Adipocyte (in vitro differentiated cells): Measurements from ENCODE around the gene CFAP54.
A peak's percentile ranks its signal among the peaks of the same experiment; 100 is the strongest.

Source experiments
- DNase-seq: peaks from one replicate; pipeline ENCODE4 v3.0.0-alpha.2; 2015; ENCODE audit warnings: low read depth
- H3K27me3 ChIP-seq: replicated peaks from 2 replicates; pipeline ENCODE4 v1.7.0; 2013; ENCODE audit warnings: mild to moderate bottlenecking, low read length, moderate library complexity; ENCODE audit not compliant: control insufficient read depth, insufficient read depth
- H3K36me3 ChIP-seq: 2 replicates; pipeline ENCODE4 v1.7.0; 2013; ENCODE audit warnings: low read length, mild to moderate bottlenecking, moderate library complexity; ENCODE audit not compliant: control insufficient read depth, insufficient read depth, severe bottlenecking
- H3K4me1 ChIP-seq: 2 replicates; pipeline ENCODE4 v1.7.0; 2013; ENCODE audit warnings: mild to moderate bottlenecking, low read length, moderate library complexity; ENCODE audit not compliant: control insufficient read depth, insufficient read depth
- H3K4me3 ChIP-seq: 2 replicates; pipeline ENCODE4 v1.7.0; 2013; ENCODE audit warnings: mild to moderate bottlenecking, low read length, moderate library complexity
- H3K9ac ChIP-seq: 2 replicates; pipeline ENCODE4 v1.7.0; 2013; ENCODE audit warnings: mild to moderate bottlenecking, low read length, moderate library complexity
- H3K9me3 ChIP-seq: 2 replicates; pipeline ENCODE4 v1.7.0; 2013; ENCODE audit warnings: mild to moderate bottlenecking, low read length, moderate library complexity; ENCODE audit not compliant: control insufficient read depth

The CFAP54 gene

GRCh38 chr12:96829354-96829753 is 340.0 kb downstream of the CFAP54 start:
- no peaks in the 10 kb centered on the region for H3K36me3 ChIP-seq
- H3K9ac ChIP-seq: no peak overlapping the region
- H3K27me3 ChIP-seq: no peaks in the 10 kb centered on the region
- no peak overlapping the region for H3K4me3 ChIP-seq
- no peaks in the 10 kb centered on the region for H3K9me3 ChIP-seq
- no peaks in the 10 kb centered on the region for H3K4me1 ChIP-seq
- no peak for DNase-seq

- Histone ChIP-seq H3K4me3 (no peak overlapping the region), H3K9ac (no peak overlapping the region), H3K4me1 (no peaks in the 10 kb centered on the region), H3K27me3 (no peaks in the 10 kb centered on the region), H3K36me3 (no peaks in the 10 kb centered on the region), H3K9me3 (no peaks in the 10 kb centered on the region)
- no peak for DNase-seq
These were observed 342.0 kb downstream of the CFAP54 start for GRCh38 chr12:96831346-96831745.

GRCh38 chr12:96846293-96846692 is 356.9 kb downstream of the CFAP54 start:
- H3K36me3 ChIP-seq: no peaks in the 10 kb centered on the region
- peak; percentile 1 for DNase-seq

GRCh38 chr12:96850676-96851075 is 361.3 kb downstream of the CFAP54 start:
- Histone ChIP-seq H3K9ac (no peak overlapping the region), H3K4me1 (no peaks in the 10 kb centered on the region), H3K27me3 (no peaks in the 10 kb centered on the region), H3K4me3 (no peak overlapping the region), H3K9me3 (peaks cover 3% of the 10 kb centered on the region), H3K36me3 (no peaks in the 10 kb centered on the region)
- no peak for DNase-seq

More at GRCh38 chr12:96846293-96846692, 356.9 kb downstream of the CFAP54 start:
- H3K27me3 ChIP-seq: no peaks in the 10 kb centered on the region
- no peak overlapping the region for H3K9ac ChIP-seq
- H3K4me3 ChIP-seq: no peak overlapping the region
- no peaks in the 10 kb centered on the region for H3K9me3 ChIP-seq
- no peaks in the 10 kb centered on the region for H3K4me1 ChIP-seq

- H3K4me3 ChIP-seq: no peak overlapping the region
- H3K27me3 ChIP-seq: no peaks in the 10 kb centered on the region
- no peaks in the 10 kb centered on the region for H3K36me3 ChIP-seq
- H3K9ac ChIP-seq: no peak overlapping the region
- H3K4me1 ChIP-seq: no peaks in the 10 kb centered on the region
- DNase-seq: no peak
- peaks cover 3% of the 10 kb centered on the region for H3K9me3 ChIP-seq
These were observed 368.8 kb downstream of the CFAP54 start for GRCh38 chr12:96858162-96858561.

GRCh38 chr12:96861656-96862055 is 372.3 kb downstream of the CFAP54 start:
- Histone ChIP-seq H3K4me1 (no peaks in the 10 kb centered on the region), H3K27me3 (no peaks in the 10 kb centered on the region), H3K9me3 (no peaks in the 10 kb centered on the region), H3K4me3 (no peak overlapping the region), H3K9ac (no peak overlapping the region), H3K36me3 (no peaks in the 10 kb centered on the region)
- no peak for DNase-seq

- no peaks in the 10 kb centered on the region for H3K36me3 ChIP-seq
- DNase-seq: no peak
These were observed 372.9 kb downstream of the CFAP54 start for GRCh38 chr12:96862326-96862725.

GRCh38 chr12:96864335-96864734 is 375.0 kb downstream of the CFAP54 start:
- Histone ChIP-seq H3K4me3 (no peak overlapping the region), H3K27me3 (no peaks in the 10 kb centered on the region), H3K36me3 (no peaks in the 10 kb centered on the region), H3K9me3 (no peaks in the 10 kb centered on the region), H3K9ac (no peak overlapping the region), H3K4me1 (no peaks in the 10 kb centered on the region)
- no peak for DNase-seq

More at GRCh38 chr12:96862326-96862725, 372.9 kb downstream of the CFAP54 start:
- Histone ChIP-seq H3K9me3 (no peaks in the 10 kb centered on the region), H3K9ac (no peak overlapping the region), H3K27me3 (no peaks in the 10 kb centered on the region), H3K4me1 (no peaks in the 10 kb centered on the region), H3K4me3 (no peak overlapping the region)

- H3K27me3 ChIP-seq: no peaks in the 10 kb centered on the region
- no peaks in the 10 kb centered on the region for H3K4me1 ChIP-seq
- no peaks in the 10 kb centered on the region for H3K9me3 ChIP-seq
- DNase-seq: no peak
- H3K9ac ChIP-seq: no peak overlapping the region
- H3K36me3 ChIP-seq: no peaks in the 10 kb centered on the region
- no peak overlapping the region for H3K4me3 ChIP-seq
These were observed 377.6 kb downstream of the CFAP54 start for GRCh38 chr12:96866801-96867590.

- Histone ChIP-seq H3K36me3 (no peaks in the 10 kb centered on the region), H3K4me1 (no peaks in the 10 kb centered on the region), H3K9me3 (peaks cover 9% of the 10 kb centered on the region), H3K9ac (no peak overlapping the region), H3K4me3 (no peak overlapping the region), H3K27me3 (no peaks in the 10 kb centered on the region)
- DNase-seq: no peak
These were observed 381.6 kb downstream of the CFAP54 start for GRCh38 chr12:96870946-96871345.

- Histone ChIP-seq H3K4me3 (no peak overlapping the region), H3K9me3 (peaks cover 9% of the 10 kb centered on the region), H3K27me3 (no peaks in the 10 kb centered on the region), H3K9ac (no peak overlapping the region), H3K36me3 (no peaks in the 10 kb centered on the region), H3K4me1 (no peaks in the 10 kb centered on the region)
- no peak for DNase-seq
These were observed 383.6 kb downstream of the CFAP54 start for GRCh38 chr12:96872961-96873360.

GRCh38 chr12:96874211-96874610 is 384.8 kb downstream of the CFAP54 start:
- H3K9me3 ChIP-seq: peaks cover 9% of the 10 kb centered on the region
- H3K9ac ChIP-seq: no peak overlapping the region
- H3K4me1 ChIP-seq: no peaks in the 10 kb centered on the region
- H3K36me3 ChIP-seq: no peaks in the 10 kb centered on the region
- no peaks in the 10 kb centered on the region for H3K27me3 ChIP-seq
- H3K4me3 ChIP-seq: no peak overlapping the region
- DNase-seq: no peak
